DMS153 (cell line): ENCODE measurements around the gene PRMT2.
"Not testable (repeated sequence)": the region's sequence is repeated elsewhere in the genome, so short reads cannot be mapped to it uniquely, and the experiment has no call there.

Experiments
- DNase-seq: peaks from one replicate; lab custom pipeline; 2025; lab: John Stamatoyannopoulos, UW

Gene PRMT2

GRCh38 chr21:46668904-46669303 is 33.4 kb downstream of the PRMT2 start:
- not testable (repeated sequence) for DNase-seq

- no peak for DNase-seq
These were observed 39.0 kb downstream of the PRMT2 start for GRCh38 chr21:46674430-46675007.

- no peak for DNase-seq
These were observed 40.3 kb downstream of the PRMT2 start for GRCh38 chr21:46675595-46676280.

GRCh38 chr21:46676542-46676941 is 41.1 kb downstream of the PRMT2 start:
- DNase-seq, result not testable (repeated sequence)

GRCh38 chr21:46681593-46681992 is 46.1 kb downstream of the PRMT2 start:
- not testable (repeated sequence) for DNase-seq

GRCh38 chr21:46698652-46699051 is 63.2 kb downstream of the PRMT2 start:
- not testable (repeated sequence) for DNase-seq

GRCh38 chr21:46699104-46699503 is 63.6 kb downstream of the PRMT2 start:
- not testable (repeated sequence) for DNase-seq
